HG03196 (cell line): ENCODE measurements around the gene SAMSN1.

Experiments used
- ATAC-seq: cut with Tn5 transposase; IDR thresholded peaks from one replicate; pipeline ENCODE4 v1.9.1; 2021; ENCODE audit not compliant: unreplicated experiment

Gene SAMSN1

GRCh38 chr21:14448784-14449183 is 97.3 kb downstream of the SAMSN1 start:
- ATAC-seq, result no peak

- no peak for ATAC-seq
Observed at GRCh38 chr21:14438211-14438610, 107.9 kb downstream of the SAMSN1 start.

- ATAC-seq, result no peak
Observed at GRCh38 chr21:14435423-14435822, 110.7 kb downstream of the SAMSN1 start.
